PC-3 (cell line): ENCODE data around the gene NALCN. TPM values are rescaled to one million over a fixed set of nuclear protein-coding genes. Genes with fewer than 3 reads are reported as not detected.

Source experiments
- ATAC-seq: fragments of 200-7000 bp; cut with Tn5 transposase; 2 replicates; pipeline ENCODE4 v1.9.1; 2020; ENCODE audit warnings: mild to moderate bottlenecking, moderate library complexity
- BruUV-seq: library from RNA; stranded (reverse); fragments of 400-500 nt; replicated peaks from 2 replicates; lab custom pipeline; 2021; lab: Mats Ljungman, UMichigan
- CTCF ChIA-PET: fragments of 300-600 bp; sonication (Branson Sonifier 250); formaldehyde crosslinking; loops from one replicate; lab custom pipeline; 2022; ENCODE audit warnings: antibody characterized with exemption; lab: Charles Lee
- POLR2A ChIA-PET: fragments of 300-600 bp; sonication (Branson Sonifier 250); formaldehyde crosslinking; loops from one replicate; lab custom pipeline; 2022; ENCODE audit warnings: antibody characterized with exemption; ENCODE audit not compliant: unreplicated experiment; lab: Charles Lee
- DNase-seq: peaks from one replicate; pipeline ENCODE4 v3.0.0-alpha.2; 2015
- H2AFZ ChIP-seq: fragments of 300-600 bp; sonication (generic); 2 replicates; pipeline ENCODE4 v1.6.0; 2016; ENCODE audit warnings: antibody characterized with exemption, low read length
- H3F3A ChIP-seq: fragments of 300-600 bp; sonication (generic); one replicate; pipeline ENCODE4 v1.6.0; 2017; ENCODE audit warnings: antibody characterized with exemption, low read length, control low read depth, mild to moderate bottlenecking; ENCODE audit not compliant: unreplicated experiment
- H3K27ac ChIP-seq: fragments of 300-600 bp; sonication (generic); 2 replicates; pipeline ENCODE4 v1.5.1; 2016; ENCODE audit warnings: mild to moderate bottlenecking, low read length
- H3K27me3 ChIP-seq: fragments of 300-600 bp; sonication (generic); 2 replicates; pipeline ENCODE4 v1.6.1; 2016; ENCODE audit warnings: low read length, mixed read lengths
- H3K36me3 ChIP-seq: fragments of 300-600 bp; sonication (generic); 2 replicates; pipeline ENCODE4 v1.6.1; 2016; ENCODE audit warnings: low read depth, mixed run types, low read length, mixed read lengths
- H3K4me1 ChIP-seq: fragments of 300-600 bp; sonication (generic); 2 replicates; pipeline ENCODE4 v1.5.1; 2016; ENCODE audit warnings: low read length; ENCODE audit not compliant: insufficient read depth
- H3K4me2 ChIP-seq: fragments of 300-600 bp; sonication (generic); 2 replicates; pipeline ENCODE4 v1.6.0; 2016; ENCODE audit warnings: low read length
- H3K4me3 ChIP-seq: fragments of 300-600 bp; sonication (generic); 2 replicates; pipeline ENCODE4 v1.5.1; 2016; ENCODE audit warnings: mild to moderate bottlenecking, low read length, mixed read lengths
- H3K79me2 ChIP-seq: fragments of 300-600 bp; sonication (generic); 2 replicates; pipeline ENCODE4 v1.6.1; 2017; ENCODE audit warnings: low read length, mixed read lengths
- H3K9ac ChIP-seq: fragments of 300-600 bp; sonication (generic); 2 replicates; pipeline ENCODE4 v1.6.0; 2016; ENCODE audit warnings: mild to moderate bottlenecking, low read length
- H3K9me2 ChIP-seq: fragments of 300-600 bp; sonication (generic); replicated peaks from 2 replicates; pipeline ENCODE4 v1.6.1; 2016; ENCODE audit warnings: mixed run types, low read length, mixed read lengths
- H3K9me3 ChIP-seq: fragments of 300-600 bp; sonication (generic); 2 replicates; pipeline ENCODE4 v1.6.1; 2016; ENCODE audit warnings: low read length, mixed read lengths
- H4K20me1 ChIP-seq: fragments of 300-600 bp; sonication (generic); 2 replicates; pipeline ENCODE4 v1.6.1; 2016; ENCODE audit warnings: low read length, mixed read lengths
- CTCF ChIP-seq: fragments of 300-600 bp; sonication (generic); conservative IDR thresholded peaks from 2 replicates; pipeline ENCODE4 v1.5.1; 2017; ENCODE audit warnings: antibody characterized with exemption, low read depth, mild to moderate bottlenecking, low read length
- EZH2 ChIP-seq: fragments of 300-600 bp; sonication (generic); IDR thresholded peaks from one replicate; pipeline ENCODE4 v1.6.1; 2017; ENCODE audit warnings: antibody characterized with exemption, mild to moderate bottlenecking, low read length; ENCODE audit not compliant: unreplicated experiment
- EZH2phosphoT487 ChIP-seq: fragments of 300-600 bp; sonication (generic); IDR thresholded peaks from 2 replicates; pipeline ENCODE4 v1.6.1; 2018; ENCODE audit warnings: mild to moderate bottlenecking, antibody characterized with exemption, low read length, borderline replicate concordance
- intact Hi-C: fragments of 100-400 bp; cut with micrococcal nuclease; formaldehyde crosslinking; loops from 2 replicates; pipeline ENCODE4 v1.9.0; 2023
- total RNA-seq: library from RNA; depleted of rRNA; stranded (reverse); fragments of >200 nt; gene quantifications from 2 replicates; pipeline ENCODE4 v1.2.3, GENCODE V29; 2014

NALCN gene
- total RNA-seq, 1 experiment from 2014 or later, result 11.8 TPM

GRCh38 chr13:101383595-101383994 is 32.7 kb downstream of the NALCN start:
- Histone ChIP-seq H3K4me2 (no peak overlapping the region), H2AFZ (no peak overlapping the region), H3K4me3 (no peak overlapping the region), H3K36me3 (no peaks in the 10 kb centered on the region), H3K9ac (no peak overlapping the region), H3K9me3 (no peaks in the 10 kb centered on the region), H3K27ac (no peak overlapping the region), H3F3A (no peaks in the 10 kb centered on the region), H4K20me1 (no peaks in the 10 kb centered on the region), H3K27me3 (no peaks in the 10 kb centered on the region), H3K4me1 (no peaks in the 10 kb centered on the region), H3K9me2 (no peaks in the 10 kb centered on the region), H3K79me2 (no peaks in the 10 kb centered on the region)
- ATAC-seq (peak; percentile 24; the same call in 1 of the 2 replicates), DNase-seq (peak; percentile 6)
- ChIA-PET POLR2A (no interaction called here), CTCF (no interaction called here)
- TF ChIP-seq EZH2phosphoT487 (no peak), EZH2 (no peak), CTCF (no peak)
- BruUV-seq, result no TSS peak
- intact Hi-C loops, result no loop called here

- H3K27me3 ChIP-seq, result no peaks in the 10 kb centered on the region
- no peaks in the 10 kb centered on the region for H4K20me1 ChIP-seq
- no peaks in the 10 kb centered on the region for H3K79me2 ChIP-seq
- H2AFZ ChIP-seq, result no peak overlapping the region
- no peak overlapping the region for H3K9ac ChIP-seq
- no peak for TF ChIP-seq EZH2
- TF ChIP-seq CTCF, result no peak
- no peak for TF ChIP-seq EZH2phosphoT487
- CTCF ChIA-PET, result no interaction called here
- H3K4me1 ChIP-seq, result no peaks in the 10 kb centered on the region
- intact Hi-C loops, result no loop called here
- DNase-seq (no peak), ATAC-seq (no peak)
- no peaks in the 10 kb centered on the region for H3F3A ChIP-seq
- no peak overlapping the region for H3K4me3 ChIP-seq
- H3K9me3 ChIP-seq, result no peaks in the 10 kb centered on the region
- H3K9me2 ChIP-seq, result no peaks in the 10 kb centered on the region
- no TSS peak for BruUV-seq
- no peak overlapping the region for H3K4me2 ChIP-seq
- POLR2A ChIA-PET, result no interaction called here
- no peaks in the 10 kb centered on the region for H3K36me3 ChIP-seq
- no peak overlapping the region for H3K27ac ChIP-seq
Observed at GRCh38 chr13:101382701-101383100, 33.6 kb downstream of the NALCN start.

GRCh38 chr13:101382086-101382485 is 34.2 kb downstream of the NALCN start:
- BruUV-seq, result no TSS peak
- Histone ChIP-seq H3K9me3 (no peaks in the 10 kb centered on the region), H3K36me3 (no peaks in the 10 kb centered on the region), H3K27ac (no peak overlapping the region), H3K79me2 (no peaks in the 10 kb centered on the region), H3F3A (no peaks in the 10 kb centered on the region), H3K4me1 (no peaks in the 10 kb centered on the region), H3K27me3 (no peaks in the 10 kb centered on the region), H3K9me2 (no peaks in the 10 kb centered on the region), H2AFZ (no peak overlapping the region), H3K9ac (no peak overlapping the region), H3K4me3 (no peak overlapping the region), H4K20me1 (no peaks in the 10 kb centered on the region), H3K4me2 (no peak overlapping the region)
- intact Hi-C loops, result no loop called here
- POLR2A ChIA-PET, result no interaction called here
- no peak for ATAC-seq
- CTCF ChIA-PET, result no interaction called here
- no peak for TF ChIP-seq CTCF
- no peak for TF ChIP-seq EZH2phosphoT487
- TF ChIP-seq EZH2, result no peak
- no peak for DNase-seq
